Loucy (cell line): Measurements from ENCODE around the gene SPSB1.

Source experiments
- H2AFZ ChIP-seq: fragments of 200-600 bp; sonication (generic); 2 replicates; pipeline ENCODE4 v1.6.0; 2016; ENCODE audit warnings: antibody characterized with exemption, mild to moderate bottlenecking, low read length, moderate library complexity
- H3F3A ChIP-seq: fragments of 200-600 bp; 2 replicates; pipeline ENCODE4 v1.6.0; 2016; ENCODE audit warnings: antibody characterized with exemption, low read depth, mild to moderate bottlenecking
- H3K27me3 ChIP-seq: fragments of 200-600 bp; sonication (generic); 2 replicates; pipeline ENCODE4 v1.6.1; 2014; ENCODE audit warnings: low read length, mild to moderate bottlenecking; ENCODE audit not compliant: insufficient read depth, poor library complexity, severe bottlenecking
- H3K36me3 ChIP-seq: fragments of 200-600 bp; sonication (generic); 2 replicates; pipeline ENCODE4 v1.6.1; 2016; ENCODE audit warnings: low read length; ENCODE audit not compliant: insufficient read depth
- H3K4me1 ChIP-seq: fragments of 200-600 bp; sonication (generic); 2 replicates; pipeline ENCODE4 v1.5.1; 2014; ENCODE audit warnings: low read length, mild to moderate bottlenecking; ENCODE audit not compliant: insufficient read depth, poor library complexity, severe bottlenecking
- H3K4me2 ChIP-seq: fragments of 200-600 bp; sonication (generic); 2 replicates; pipeline ENCODE4 v1.6.0; 2014; ENCODE audit warnings: antibody characterized with exemption, low read length, low read depth, mild to moderate bottlenecking; ENCODE audit not compliant: poor library complexity, severe bottlenecking
- H3K4me3 ChIP-seq: fragments of 200-600 bp; sonication (generic); 2 replicates; pipeline ENCODE4 v1.5.1; 2014; ENCODE audit warnings: low read length, mild to moderate bottlenecking, mixed read lengths; ENCODE audit not compliant: poor library complexity, severe bottlenecking
- H3K79me2 ChIP-seq: fragments of 200-600 bp; sonication (generic); 2 replicates; pipeline ENCODE4 v1.6.1; 2014; ENCODE audit warnings: low read length; ENCODE audit not compliant: insufficient read depth
- H3K9ac ChIP-seq: fragments of 200-600 bp; sonication (generic); 2 replicates; pipeline ENCODE4 v1.6.0; 2014; ENCODE audit warnings: mild to moderate bottlenecking, low read depth, low read length, moderate library complexity; ENCODE audit not compliant: poor library complexity, severe bottlenecking
- H3K9me2 ChIP-seq: fragments of 200-600 bp; sonication (generic); replicated peaks from 2 replicates; pipeline ENCODE4 v1.6.1; 2016; ENCODE audit warnings: low read depth, low read length, mixed read lengths
- H3K9me3 ChIP-seq: fragments of 200-600 bp; sonication (generic); 2 replicates; pipeline ENCODE4 v1.6.1; 2014; ENCODE audit warnings: mild to moderate bottlenecking, antibody characterized with exemption, low read length, low read depth; ENCODE audit not compliant: insufficient read depth
- H4K20me1 ChIP-seq: fragments of 200-600 bp; sonication (generic); 2 replicates; pipeline ENCODE4 v1.6.0; 2014; ENCODE audit warnings: antibody characterized with exemption, low read length, mild to moderate bottlenecking; ENCODE audit not compliant: insufficient read depth, poor library complexity, severe bottlenecking
- EZH2phosphoT487 ChIP-seq: fragments of 200-600 bp; IDR thresholded peaks from 2 replicates; pipeline ENCODE4 v1.6.1; 2018; ENCODE audit warnings: antibody characterized with exemption, mild to moderate bottlenecking, moderate library complexity, borderline replicate concordance
- TF ChIP-seq, protein P1 (sequence below): fragments of 200-600 bp; sonication (generic); conservative IDR thresholded peaks from 2 replicates; pipeline ENCODE4 v1.5.1; 2014; ENCODE audit warnings: mild to moderate bottlenecking, antibody characterized with exemption, low read length

The SPSB1 gene

DNA sequence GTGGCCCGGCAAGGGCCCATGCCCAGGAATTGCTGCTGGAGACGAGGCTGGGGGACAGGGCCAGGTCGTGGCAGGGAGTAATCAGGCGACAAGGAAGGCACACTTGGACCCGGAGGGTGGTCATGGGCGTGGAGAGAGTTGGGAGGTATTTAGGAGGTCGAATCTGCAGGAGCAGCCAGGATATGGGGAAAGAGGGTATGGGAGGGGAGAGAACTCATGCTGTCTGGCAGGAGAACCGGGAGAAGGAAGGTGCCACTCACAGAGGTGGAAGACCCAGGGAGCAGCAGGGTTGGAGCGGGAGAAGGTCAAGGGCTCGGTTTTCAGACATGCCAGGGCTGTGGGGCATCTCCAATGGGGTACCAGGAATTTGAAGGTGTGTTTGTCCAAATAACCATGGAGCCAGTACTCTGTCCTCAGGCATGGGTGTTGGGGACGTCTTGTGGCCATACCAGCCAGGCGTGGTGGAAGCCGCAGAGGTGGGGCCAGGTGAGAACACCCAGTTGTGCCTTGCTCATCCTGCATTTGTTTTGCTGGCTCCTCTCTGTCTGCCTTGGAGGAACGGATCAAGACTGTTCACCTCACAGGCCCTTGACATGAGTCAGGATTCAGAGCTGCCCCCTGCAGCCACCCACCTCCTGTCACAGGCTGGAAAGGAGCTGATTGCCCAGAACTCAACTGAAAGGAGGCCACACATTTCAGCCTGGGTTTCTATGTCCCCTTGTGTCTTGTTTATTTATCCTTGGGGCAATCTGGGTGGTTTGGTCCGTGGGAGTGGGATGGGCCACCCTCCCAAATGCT lies 111.6 kb downstream of the SPSB1 start:
- peaks cover 24% of the 10 kb centered on the region for H3F3A ChIP-seq
- H3K4me1 ChIP-seq: peaks cover 78% of the 10 kb centered on the region
- H4K20me1 ChIP-seq: no peaks in the 10 kb centered on the region
- H3K4me2 ChIP-seq: no peak overlapping the region
- H3K9ac ChIP-seq: peak overlapping the region; percentile 70
- no peak for TF ChIP-seq EZH2phosphoT487
- TF ChIP-seq, protein P1, sequence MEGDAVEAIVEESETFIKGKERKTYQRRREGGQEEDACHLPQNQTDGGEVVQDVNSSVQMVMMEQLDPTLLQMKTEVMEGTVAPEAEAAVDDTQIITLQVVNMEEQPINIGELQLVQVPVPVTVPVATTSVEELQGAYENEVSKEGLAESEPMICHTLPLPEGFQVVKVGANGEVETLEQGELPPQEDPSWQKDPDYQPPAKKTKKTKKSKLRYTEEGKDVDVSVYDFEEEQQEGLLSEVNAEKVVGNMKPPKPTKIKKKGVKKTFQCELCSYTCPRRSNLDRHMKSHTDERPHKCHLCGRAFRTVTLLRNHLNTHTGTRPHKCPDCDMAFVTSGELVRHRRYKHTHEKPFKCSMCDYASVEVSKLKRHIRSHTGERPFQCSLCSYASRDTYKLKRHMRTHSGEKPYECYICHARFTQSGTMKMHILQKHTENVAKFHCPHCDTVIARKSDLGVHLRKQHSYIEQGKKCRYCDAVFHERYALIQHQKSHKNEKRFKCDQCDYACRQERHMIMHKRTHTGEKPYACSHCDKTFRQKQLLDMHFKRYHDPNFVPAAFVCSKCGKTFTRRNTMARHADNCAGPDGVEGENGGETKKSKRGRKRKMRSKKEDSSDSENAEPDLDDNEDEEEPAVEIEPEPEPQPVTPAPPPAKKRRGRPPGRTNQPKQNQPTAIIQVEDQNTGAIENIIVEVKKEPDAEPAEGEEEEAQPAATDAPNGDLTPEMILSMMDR: peak; percentile 49
- H3K79me2 ChIP-seq: peaks cover 7% of the 10 kb centered on the region; the same call in 1 of the 2 replicates
- H2AFZ ChIP-seq: no peak overlapping the region
- no peaks in the 10 kb centered on the region for H3K9me2 ChIP-seq
- no peaks in the 10 kb centered on the region for H3K9me3 ChIP-seq
- no peaks in the 10 kb centered on the region for H3K27me3 ChIP-seq
- no peak overlapping the region for H3K4me3 ChIP-seq
- H3K36me3 ChIP-seq: no peaks in the 10 kb centered on the region

GRCh38 chr1:9406111-9406510 lies 113.4 kb downstream of the SPSB1 start:
- no peaks in the 10 kb centered on the region for H3K9me3 ChIP-seq
- peak overlapping the region; percentile 13 for H3K4me3 ChIP-seq
- peak overlapping the region; percentile 70 for H3K9ac ChIP-seq
- H2AFZ ChIP-seq: no peak overlapping the region
- peaks cover 7% of the 10 kb centered on the region; the same call in 1 of the 2 replicates for H3K79me2 ChIP-seq
- H3K36me3 ChIP-seq: no peaks in the 10 kb centered on the region
- no peak for TF ChIP-seq EZH2phosphoT487
- TF ChIP-seq, protein P1: no peak
- no peaks in the 10 kb centered on the region for H3K27me3 ChIP-seq
- peak overlapping the region; percentile 52 for H3K4me2 ChIP-seq
- peaks cover 15% of the 10 kb centered on the region for H3F3A ChIP-seq
- H3K4me1 ChIP-seq: peaks cover 74% of the 10 kb centered on the region
- H4K20me1 ChIP-seq: no peaks in the 10 kb centered on the region
- H3K9me2 ChIP-seq: no peaks in the 10 kb centered on the region

DNA sequence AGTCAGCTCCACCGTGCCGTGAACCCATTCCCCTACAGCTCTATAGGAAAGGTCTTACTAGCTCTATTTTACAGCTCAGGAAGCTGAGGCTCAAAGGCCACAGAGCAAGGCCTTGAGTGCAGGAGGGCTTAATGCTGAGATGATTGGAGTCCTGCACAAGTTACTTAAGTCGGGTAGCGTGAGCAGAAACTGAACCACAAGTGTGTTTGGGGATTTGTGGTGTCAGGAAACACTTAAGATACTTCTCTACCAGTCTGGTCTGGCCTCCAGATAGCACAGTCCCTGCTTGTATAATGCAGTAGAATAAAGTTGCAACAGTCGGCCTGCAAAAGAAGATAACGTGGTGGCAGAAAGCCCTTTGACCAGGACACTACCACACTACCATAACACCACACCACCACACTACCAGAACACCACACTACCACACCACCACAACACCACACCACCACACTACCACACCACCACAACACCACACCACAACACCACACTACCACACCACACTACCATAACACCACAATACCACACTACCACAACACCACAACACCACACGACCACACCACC lies 118.1 kb downstream of the SPSB1 start:
- H3K9me3 ChIP-seq: no peaks in the 10 kb centered on the region
- H3K27me3 ChIP-seq: no peaks in the 10 kb centered on the region
- peak overlapping the region; percentile 57 for H3K9ac ChIP-seq
- no peaks in the 10 kb centered on the region for H4K20me1 ChIP-seq
- H3K4me1 ChIP-seq: peaks cover 61% of the 10 kb centered on the region
- peaks cover 21% of the 10 kb centered on the region for H3F3A ChIP-seq
- TF ChIP-seq, protein P1: no peak
- no peak; the same call in 1 of the 2 replicates for TF ChIP-seq EZH2phosphoT487
- H3K36me3 ChIP-seq: no peaks in the 10 kb centered on the region
- peak overlapping the region; percentile 28 for H3K4me3 ChIP-seq
- peaks cover 7% of the 10 kb centered on the region; the same call in 1 of the 2 replicates for H3K79me2 ChIP-seq
- peak overlapping the region; percentile 59 for H3K4me2 ChIP-seq
- no peak overlapping the region for H2AFZ ChIP-seq
- no peaks in the 10 kb centered on the region for H3K9me2 ChIP-seq
